Stimulated activated memory B cell treated with anti-CD40 and anti-IgM and Interleukin-4, amounts not matched to agents 10 μg/mL and 1 μg/mL and 100 μg/mL, for 72 hours (primary cell): Measurements from ENCODE around the gene JAZF1.

Source experiments
- ATAC-seq: fragments of 150-1000 bp; cut with Tn5 transposase; 2 replicates; pipeline ENCODE4 v1.10.0; 2021
- H3K27ac Mint-ChIP-seq: one replicate; pipeline ENCODE4 v1.8.0; 2022; ENCODE audit warnings: mild to moderate bottlenecking, mixed read lengths
- H3K27me3 Mint-ChIP-seq: one replicate; pipeline ENCODE4 v1.8.0; 2022; ENCODE audit warnings: mixed read lengths
- H3K36me3 Mint-ChIP-seq: one replicate; pipeline ENCODE4 v1.8.0; 2022; ENCODE audit warnings: mixed read lengths
- H3K4me1 Mint-ChIP-seq: one replicate; pipeline ENCODE4 v1.8.0; 2022; ENCODE audit warnings: mixed read lengths
- H3K4me3 Mint-ChIP-seq: one replicate; pipeline ENCODE4 v1.8.0; 2022; ENCODE audit warnings: mild to moderate bottlenecking, moderate library complexity, mixed read lengths
- H3K9me3 Mint-ChIP-seq: one replicate; pipeline ENCODE4 v1.8.0; 2022; ENCODE audit warnings: mixed read lengths

The JAZF1 gene

GRCh38 chr7:28075674-28076358 lies 104.8 kb downstream of the JAZF1 start:
- Mint-ChIP-seq H3K36me3 (peaks cover 10% of the 10 kb centered on the region), H3K4me1 (peaks cover 31% of the 10 kb centered on the region)

GRCh38 chr7:28072876-28073514 lies 107.6 kb downstream of the JAZF1 start:
- peaks cover 10% of the 10 kb centered on the region for H3K36me3 Mint-ChIP-seq
- H3K9me3 Mint-ChIP-seq = no peaks in the 10 kb centered on the region
- no peaks in the 10 kb centered on the region for H3K27me3 Mint-ChIP-seq
- ATAC-seq = no peak
- H3K4me3 Mint-ChIP-seq = no peak overlapping the region
- H3K27ac Mint-ChIP-seq = no peak overlapping the region
- peaks cover 36% of the 10 kb centered on the region for H3K4me1 Mint-ChIP-seq

More at GRCh38 chr7:28075674-28076358, 104.8 kb downstream of the JAZF1 start:
- no peak for ATAC-seq
- Mint-ChIP-seq H3K4me3 (no peak overlapping the region), H3K27ac (no peak overlapping the region), H3K9me3 (no peaks in the 10 kb centered on the region), H3K27me3 (no peaks in the 10 kb centered on the region)

- no peak for ATAC-seq
- H3K36me3 Mint-ChIP-seq = peaks cover 10% of the 10 kb centered on the region
- no peaks in the 10 kb centered on the region for H3K9me3 Mint-ChIP-seq
- no peaks in the 10 kb centered on the region for H3K27me3 Mint-ChIP-seq
- no peak overlapping the region for H3K27ac Mint-ChIP-seq
- H3K4me1 Mint-ChIP-seq = peaks cover 35% of the 10 kb centered on the region
- H3K4me3 Mint-ChIP-seq = no peak overlapping the region
These were observed 109.0 kb downstream of the JAZF1 start for GRCh38 chr7:28071570-28071969.

- Mint-ChIP-seq H3K27me3 (no peaks in the 10 kb centered on the region), H3K4me3 (no peak overlapping the region), H3K27ac (no peak overlapping the region), H3K4me1 (peaks cover 35% of the 10 kb centered on the region), H3K9me3 (no peaks in the 10 kb centered on the region), H3K36me3 (peaks cover 10% of the 10 kb centered on the region)
- ATAC-seq = no peak
These were observed 110.1 kb downstream of the JAZF1 start for GRCh38 chr7:28070297-28071055.

- no peaks in the 10 kb centered on the region for H3K9me3 Mint-ChIP-seq
- no peak for ATAC-seq
- H3K27ac Mint-ChIP-seq = no peak overlapping the region
- H3K27me3 Mint-ChIP-seq = no peaks in the 10 kb centered on the region
- no peak overlapping the region for H3K4me3 Mint-ChIP-seq
- peaks cover 42% of the 10 kb centered on the region for H3K4me1 Mint-ChIP-seq
- peaks cover 15% of the 10 kb centered on the region for H3K36me3 Mint-ChIP-seq
These were observed 110.8 kb downstream of the JAZF1 start for GRCh38 chr7:28069807-28070206.

GRCh38 chr7:28069388-28069787 lies 111.2 kb downstream of the JAZF1 start:
- Mint-ChIP-seq H3K27me3 (no peaks in the 10 kb centered on the region), H3K27ac (no peak overlapping the region), H3K4me1 (peaks cover 44% of the 10 kb centered on the region), H3K36me3 (peaks cover 15% of the 10 kb centered on the region), H3K4me3 (no peak overlapping the region), H3K9me3 (no peaks in the 10 kb centered on the region)
- ATAC-seq = no peak

- H3K27ac Mint-ChIP-seq = no peak overlapping the region
- peaks cover 44% of the 10 kb centered on the region for H3K4me1 Mint-ChIP-seq
- no peaks in the 10 kb centered on the region for H3K27me3 Mint-ChIP-seq
- H3K36me3 Mint-ChIP-seq = peaks cover 15% of the 10 kb centered on the region
- no peaks in the 10 kb centered on the region for H3K9me3 Mint-ChIP-seq
- no peak overlapping the region for H3K4me3 Mint-ChIP-seq
- ATAC-seq = no peak
These were observed 111.8 kb downstream of the JAZF1 start for GRCh38 chr7:28068811-28069216.

GRCh38 chr7:28067171-28067570 lies 113.4 kb downstream of the JAZF1 start:
- Mint-ChIP-seq H3K27me3 (no peaks in the 10 kb centered on the region), H3K9me3 (no peaks in the 10 kb centered on the region), H3K4me1 (peaks cover 47% of the 10 kb centered on the region), H3K27ac (no peak overlapping the region), H3K4me3 (no peak overlapping the region), H3K36me3 (peaks cover 5% of the 10 kb centered on the region)
- ATAC-seq = no peak

GRCh38 chr7:28065721-28066285 lies 114.8 kb downstream of the JAZF1 start:
- peaks cover 5% of the 10 kb centered on the region for H3K36me3 Mint-ChIP-seq
- H3K27me3 Mint-ChIP-seq = no peaks in the 10 kb centered on the region
- no peak overlapping the region for H3K27ac Mint-ChIP-seq
- peaks cover 54% of the 10 kb centered on the region for H3K4me1 Mint-ChIP-seq
- no peak overlapping the region for H3K4me3 Mint-ChIP-seq
- no peaks in the 10 kb centered on the region for H3K9me3 Mint-ChIP-seq
- no peak for ATAC-seq

GRCh38 chr7:28065308-28065707 lies 115.3 kb downstream of the JAZF1 start:
- Mint-ChIP-seq H3K27me3 (no peaks in the 10 kb centered on the region), H3K9me3 (no peaks in the 10 kb centered on the region), H3K27ac (no peak overlapping the region), H3K4me1 (peaks cover 49% of the 10 kb centered on the region), H3K36me3 (peaks cover 5% of the 10 kb centered on the region), H3K4me3 (no peak overlapping the region)
- no peak for ATAC-seq

GRCh38 chr7:28064437-28064836 lies 116.2 kb downstream of the JAZF1 start:
- no peaks in the 10 kb centered on the region for H3K27me3 Mint-ChIP-seq
- no peak overlapping the region for H3K4me3 Mint-ChIP-seq
- H3K36me3 Mint-ChIP-seq = peaks cover 10% of the 10 kb centered on the region
- peaks cover 4% of the 10 kb centered on the region for H3K9me3 Mint-ChIP-seq
- no peak overlapping the region for H3K27ac Mint-ChIP-seq
- ATAC-seq = no peak
- H3K4me1 Mint-ChIP-seq = peaks cover 48% of the 10 kb centered on the region

GRCh38 chr7:28062197-28062991 lies 118.2 kb downstream of the JAZF1 start:
- Mint-ChIP-seq H3K27ac (no peak overlapping the region), H3K9me3 (peaks cover 4% of the 10 kb centered on the region), H3K4me1 (peaks cover 45% of the 10 kb centered on the region), H3K4me3 (no peak overlapping the region), H3K27me3 (no peaks in the 10 kb centered on the region), H3K36me3 (peaks cover 12% of the 10 kb centered on the region)
- ATAC-seq = peak; percentile 57

- H3K27me3 Mint-ChIP-seq = no peaks in the 10 kb centered on the region
- H3K9me3 Mint-ChIP-seq = peaks cover 4% of the 10 kb centered on the region
- H3K27ac Mint-ChIP-seq = no peak overlapping the region
- H3K4me1 Mint-ChIP-seq = peaks cover 41% of the 10 kb centered on the region
- peaks cover 12% of the 10 kb centered on the region for H3K36me3 Mint-ChIP-seq
- H3K4me3 Mint-ChIP-seq = no peak overlapping the region
- no peak for ATAC-seq
These were observed 118.8 kb downstream of the JAZF1 start for GRCh38 chr7:28061824-28062196.

- Mint-ChIP-seq H3K27me3 (no peaks in the 10 kb centered on the region), H3K9me3 (peaks cover 4% of the 10 kb centered on the region), H3K27ac (no peak overlapping the region), H3K4me3 (no peak overlapping the region), H3K36me3 (peaks cover 13% of the 10 kb centered on the region), H3K4me1 (peaks cover 43% of the 10 kb centered on the region)
- ATAC-seq = no peak
These were observed 120.1 kb downstream of the JAZF1 start for GRCh38 chr7:28060371-28060950.
